NCI-H69 (cell line): Measurements from ENCODE around the gene ORM1.
A peak's percentile ranks its signal among the peaks of the same experiment; 100 is the strongest.

Experiments
- DNase-seq: peaks from one replicate; lab custom pipeline; 2025; lab: John Stamatoyannopoulos, UW

Gene ORM1

GRCh38 chr9:114287763-114288192 lies 35.1 kb upstream of the ORM1 start:
- DNase-seq, result no peak

DNA sequence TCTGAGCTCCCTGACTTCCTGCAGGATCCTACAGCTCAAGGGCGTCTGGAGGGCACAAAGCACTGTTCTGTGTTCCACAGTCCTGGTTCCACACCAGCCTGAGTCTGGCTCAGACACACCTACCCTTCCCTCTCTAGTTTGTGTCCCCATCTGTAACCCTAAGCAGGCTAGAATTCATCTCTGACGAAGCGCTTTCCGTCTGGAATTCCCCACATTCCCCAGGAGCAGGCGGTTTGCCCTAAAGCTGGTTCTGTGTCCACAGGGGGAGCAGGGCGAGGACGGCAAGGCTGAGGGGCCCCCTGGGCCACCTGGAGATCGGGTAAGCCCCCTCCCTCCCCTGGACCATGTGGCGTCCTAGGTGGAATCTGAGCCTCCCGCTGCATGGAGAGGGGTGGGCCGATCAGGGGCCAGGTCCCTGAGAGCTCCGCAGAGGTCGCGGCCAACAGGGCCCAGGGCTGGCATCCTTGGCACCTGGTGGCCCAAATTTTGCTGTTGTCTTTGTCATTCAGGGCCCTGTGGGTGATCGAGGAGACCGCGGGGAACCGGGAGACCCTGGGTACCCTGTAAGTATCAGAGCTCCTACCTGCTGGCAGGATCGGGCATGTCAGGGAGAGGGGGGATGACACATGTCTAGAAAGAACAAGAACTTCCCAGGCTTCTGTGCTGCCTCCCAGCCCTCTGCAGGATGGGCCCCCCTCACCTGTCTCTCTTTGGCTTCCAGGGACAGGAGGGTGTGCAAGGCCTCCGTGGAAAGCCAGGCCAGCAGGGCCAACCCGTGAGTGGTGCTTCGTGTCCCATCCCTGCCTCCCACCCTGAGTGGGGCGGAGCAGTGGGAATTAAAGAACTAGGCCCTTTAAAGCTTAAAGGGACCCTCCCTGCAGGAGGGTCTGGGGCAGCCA lies 34.5 kb upstream of the ORM1 start:
- peak; percentile 53 for DNase-seq

DNA sequence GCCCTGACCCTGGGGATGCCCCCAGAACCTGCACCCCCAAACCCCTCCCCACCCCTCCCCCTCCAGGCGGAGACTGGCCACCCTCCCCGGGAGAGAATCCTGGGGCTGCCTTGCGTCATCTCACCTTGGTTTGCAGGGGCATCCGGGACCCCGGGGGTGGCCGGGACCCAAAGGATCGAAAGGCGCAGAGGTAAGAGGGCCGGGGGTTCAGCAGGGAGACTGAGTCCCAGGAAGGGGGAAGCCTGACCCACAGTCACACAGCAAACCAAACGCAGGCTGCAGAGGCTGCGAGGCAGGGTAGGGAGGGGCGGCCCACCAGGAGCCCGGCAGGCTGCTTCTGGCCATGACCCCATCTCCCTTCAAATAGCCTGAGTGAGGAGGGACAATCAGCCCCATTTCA lies 33.8 kb upstream of the ORM1 start:
- DNase-seq, result no peak

DNA sequence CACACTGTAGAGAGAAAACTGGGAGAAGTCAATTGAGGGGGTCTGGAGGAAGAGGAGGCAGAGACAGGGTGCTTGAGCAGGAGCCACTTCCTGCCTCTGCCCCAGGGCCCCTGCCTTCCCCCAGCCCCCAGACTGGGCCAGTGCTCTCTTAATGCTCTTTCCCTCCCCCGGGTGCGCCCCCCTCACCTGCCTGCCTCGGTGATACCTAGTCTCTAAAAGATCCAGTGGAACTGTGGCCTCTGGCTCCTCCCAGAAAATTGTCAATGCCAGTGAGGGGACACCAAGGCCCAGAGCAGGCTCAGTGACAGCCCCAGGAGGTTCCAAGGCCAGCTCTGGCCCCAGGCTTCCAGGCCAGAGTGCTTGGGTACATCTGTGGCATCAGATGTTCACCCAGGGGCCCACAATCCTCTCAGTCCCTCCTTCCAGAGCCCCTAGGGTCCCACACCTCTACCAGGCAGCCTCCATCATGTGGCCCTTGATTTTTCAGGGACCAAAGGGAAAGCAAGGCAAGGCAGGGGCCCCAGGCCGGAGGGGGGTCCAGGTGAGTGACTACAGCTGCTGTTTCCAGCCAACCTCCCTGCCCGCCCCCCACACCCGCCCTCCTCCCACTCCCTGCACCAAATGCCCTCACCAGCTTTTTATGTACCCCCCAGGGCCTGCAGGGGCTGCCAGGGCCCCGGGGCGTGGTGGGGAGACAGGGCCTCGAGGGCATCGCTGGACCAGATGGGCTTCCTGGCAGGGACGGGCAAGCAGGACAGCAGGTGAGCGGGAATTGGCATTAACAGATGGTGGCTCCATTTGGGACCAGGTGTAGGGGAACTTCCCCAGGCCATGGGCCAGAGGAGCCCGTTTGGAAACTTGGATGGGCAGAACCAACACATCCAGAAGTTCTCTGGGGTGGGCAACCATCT lies 33.1 kb upstream of the ORM1 start:
- DNase-seq, result peak; percentile 81

- DNase-seq, result no peak
These were observed 32.3 kb upstream of the ORM1 start for GRCh38 chr9:114290561-114290986.

DNA sequence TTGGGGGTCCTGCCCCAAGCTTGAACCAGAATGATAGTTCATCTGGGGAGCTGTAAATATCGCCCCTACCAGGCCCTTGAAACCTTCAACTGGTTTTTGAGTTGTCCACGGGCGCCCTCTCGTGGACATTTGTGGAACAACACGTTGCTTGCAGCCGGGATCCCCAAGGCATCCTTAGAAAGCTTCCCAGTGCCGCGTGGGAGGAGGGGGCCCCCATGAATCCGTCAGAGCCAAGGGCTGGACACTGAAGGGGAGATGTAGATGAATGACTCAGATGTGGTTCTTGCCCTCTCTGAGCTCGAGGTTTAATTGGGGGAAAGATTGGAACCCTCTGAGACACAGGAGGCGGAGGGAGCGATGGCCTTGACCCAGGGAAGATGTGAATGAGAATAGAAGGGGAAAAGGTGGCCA lies 31.8 kb upstream of the ORM1 start:
- peak; percentile 63 for DNase-seq

- DNase-seq, result no peak
These were observed 30.9 kb upstream of the ORM1 start for GRCh38 chr9:114291886-114292590.

DNA sequence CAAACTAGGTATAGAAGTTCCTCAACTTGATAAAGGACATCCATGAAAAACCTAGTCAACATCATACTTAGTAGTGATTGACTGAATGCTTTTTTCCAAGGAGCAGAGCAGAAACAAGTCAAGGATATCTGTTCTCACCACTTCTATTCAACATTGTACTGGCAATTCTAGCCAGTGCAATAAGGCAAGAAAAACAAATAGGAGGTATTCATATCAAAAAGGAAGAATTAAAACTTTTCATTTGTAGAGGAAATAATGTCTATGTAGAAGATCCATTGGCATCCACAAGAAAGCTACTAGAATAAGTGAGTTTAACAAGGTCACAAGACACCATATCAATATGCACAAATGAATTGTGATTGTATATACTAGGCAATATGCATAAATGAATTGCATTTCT lies 28.2 kb upstream of the ORM1 start:
- DNase-seq, result no peak

DNA sequence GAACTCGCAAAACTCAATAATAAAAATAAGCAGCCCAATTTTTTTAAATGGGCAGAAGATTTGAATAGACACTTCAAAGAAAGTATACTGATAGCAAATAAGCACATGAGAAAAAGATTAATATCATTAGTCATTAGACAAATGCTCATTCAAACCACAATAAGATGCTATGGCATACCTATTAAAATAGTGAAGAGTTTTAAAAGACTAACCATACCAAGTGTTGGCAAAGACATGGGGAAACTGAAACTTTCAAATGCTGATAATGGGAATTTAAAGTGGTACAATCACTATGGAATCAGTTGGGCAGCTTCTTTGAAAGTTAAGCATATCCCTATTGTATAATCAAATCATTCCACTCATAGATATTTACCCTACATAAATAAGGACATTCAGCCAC lies 26.6 kb upstream of the ORM1 start:
- no peak for DNase-seq

- no peak for DNase-seq
These were observed 23.4 kb upstream of the ORM1 start for GRCh38 chr9:114299286-114300152.

- DNase-seq, result no peak
These were observed 22.6 kb upstream of the ORM1 start for GRCh38 chr9:114300153-114300845.

- DNase-seq, result no peak
These were observed 21.8 kb upstream of the ORM1 start for GRCh38 chr9:114300846-114301797.

- no peak for DNase-seq
These were observed 20.9 kb upstream of the ORM1 start for GRCh38 chr9:114301798-114302565.

DNA sequence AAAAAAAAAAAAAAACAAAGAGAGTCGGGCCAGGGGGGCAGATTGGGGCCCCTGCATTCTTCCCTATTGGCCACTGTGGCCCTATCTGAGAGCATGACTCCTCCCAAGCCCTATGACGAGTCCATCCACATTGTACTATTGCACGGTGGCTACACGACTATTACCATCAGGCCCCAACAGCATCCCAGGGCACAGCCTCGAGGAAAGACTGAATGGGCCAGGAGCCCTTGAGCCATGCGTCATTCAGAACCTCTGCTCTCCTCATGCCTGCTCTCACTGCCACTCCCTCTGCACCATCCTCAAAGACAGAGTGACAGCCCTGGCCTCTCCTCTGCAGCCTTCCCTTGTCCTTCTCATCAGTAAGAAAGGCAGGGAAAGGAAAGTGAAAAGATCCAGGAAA lies 20.2 kb upstream of the ORM1 start:
- no peak for DNase-seq

DNA sequence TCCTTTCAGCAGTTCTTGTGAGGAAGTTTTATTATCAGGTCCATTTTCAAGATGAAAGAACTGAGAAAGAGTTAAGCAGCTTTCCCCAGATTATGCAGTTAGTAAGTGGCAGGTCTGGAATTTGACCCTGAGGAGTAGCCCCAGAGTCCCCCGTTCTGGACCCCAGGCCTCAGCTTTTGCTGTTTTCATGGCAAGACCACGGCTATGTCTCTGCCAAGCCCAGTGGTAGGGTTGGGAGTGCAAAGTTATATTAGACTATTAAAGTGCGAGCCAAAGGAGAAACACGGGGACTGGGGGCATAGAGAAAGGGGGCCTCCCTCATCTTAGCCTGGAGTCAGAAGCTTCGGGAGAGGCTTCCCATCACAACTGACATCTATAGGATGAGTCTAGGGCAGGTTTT lies 19.3 kb upstream of the ORM1 start:
- no peak for DNase-seq

- peak; percentile 14 for DNase-seq
These were observed 18.9 kb upstream of the ORM1 start for GRCh38 chr9:114303977-114304376.

DNA sequence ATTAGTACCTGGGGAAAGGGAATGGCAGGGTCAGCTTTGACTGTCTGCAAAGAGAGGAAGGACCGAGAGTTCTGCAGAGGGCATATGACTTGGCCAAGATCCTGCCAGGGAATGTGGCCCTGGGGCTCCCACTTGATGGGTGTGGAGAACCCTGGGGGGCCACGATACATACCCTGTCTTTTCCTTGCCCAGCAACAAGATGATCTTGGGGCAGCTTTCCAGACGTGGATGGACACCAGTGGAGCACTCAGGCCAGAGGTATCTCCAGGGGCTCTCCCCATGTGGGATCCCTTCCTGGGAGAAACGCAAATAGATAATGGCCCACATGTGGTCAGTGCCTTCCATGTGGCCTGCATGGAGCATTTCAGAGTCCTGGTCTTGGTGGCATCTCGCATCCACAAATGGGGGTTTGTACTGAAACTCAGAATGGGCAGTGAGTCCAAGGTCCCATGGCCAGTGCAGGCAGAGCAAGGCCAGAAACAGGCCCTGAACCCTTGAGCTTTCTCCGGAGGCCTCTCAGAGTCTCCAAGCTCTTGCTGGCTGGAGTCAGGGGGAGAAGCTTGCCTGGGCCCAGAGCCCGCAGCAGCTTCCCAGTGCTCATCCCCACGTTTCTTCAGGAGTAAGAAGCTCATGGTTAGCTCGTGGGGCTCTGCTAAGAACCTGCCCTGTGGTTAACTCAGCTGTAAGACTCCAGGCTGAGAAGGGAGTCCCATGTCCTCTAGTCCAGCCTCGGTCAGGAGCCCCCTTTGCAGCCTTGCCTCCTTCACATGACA lies 18.3 kb upstream of the ORM1 start:
- DNase-seq, result no peak

DNA sequence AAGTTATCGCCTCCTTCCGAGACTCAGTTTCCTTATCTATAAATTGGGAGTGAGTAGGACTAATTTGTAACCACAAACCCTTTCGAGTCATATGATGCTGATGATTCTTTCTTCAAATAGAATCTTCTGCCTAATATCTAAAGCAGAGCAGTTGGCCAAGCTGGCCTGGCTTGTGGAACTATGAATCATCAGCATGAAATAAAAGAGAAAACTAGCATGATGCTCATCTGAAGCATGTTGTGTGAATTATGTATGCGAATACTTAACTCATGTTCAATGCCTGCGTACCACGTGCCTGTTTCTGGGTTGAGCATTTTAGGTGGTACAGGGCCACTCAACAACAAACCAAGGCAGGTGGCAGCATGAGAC lies 15.0 kb upstream of the ORM1 start:
- DNase-seq, result no peak
